Thyroid gland (tissue), 4 donors: ENCODE data around the gene PMS1. TPM values are rescaled to one million over a fixed set of nuclear protein-coding genes. Genes with fewer than 3 reads are reported as not detected.
"Not testable (repeated sequence)": the region's sequence is repeated elsewhere in the genome, so short reads cannot be mapped to it uniquely, and the experiment has no call there.

Experiments
- DNase-seq, 2 donors: peaks; one replicate each; pipeline ENCODE4 v3.0.0-alpha.2; 2019
- H3K27ac ChIP-seq, 3 donors: fragments of 200-600 bp; sonication (generic); 1 replicate in 2 of 3; 2 replicates in 1 of 3; pipeline ENCODE4 v1.5.1; 2016 to 2019; ENCODE audit warnings: mild to moderate bottlenecking in 1 of 3, moderate library complexity in 1 of 3
- H3K27me3 ChIP-seq: fragments of 200-600 bp; sonication (generic); one replicate; pipeline ENCODE4 v1.5.1; 2019
- H3K36me3 ChIP-seq, 2 donors: fragments of 200-600 bp; sonication (generic); one replicate each; pipeline ENCODE4 v1.5.1; 2016 to 2019
- H3K4me1 ChIP-seq, 2 donors: fragments of 200-600 bp; sonication (generic); one replicate each; pipeline ENCODE4 v1.5.1; 2017 to 2019
- H3K4me3 ChIP-seq, 3 donors: fragments of 200-600 bp; sonication (generic); replicated peaks in 1 of 3; 1 replicate in 2 of 3; 2 replicates in 1 of 3; pipeline ENCODE4 v1.5.1; 2016; ENCODE audit warnings: mild to moderate bottlenecking in 1 of 3
- H3K9me3 ChIP-seq: fragments of 200-600 bp; sonication (generic); one replicate; pipeline ENCODE4 v1.5.1; 2017
- POLR2A ChIP-seq, 2 donors: fragments of 450-650 bp; IDR thresholded peaks; one replicate each; pipeline ENCODE4 v1.6.1; 2017; ENCODE audit warnings: antibody characterized with exemption in 2 of 2, mild to moderate bottlenecking in 2 of 2, moderate library complexity in 1 of 2
- WGBS, 2 donors: methylation state at CpG; one replicate each; pipeline ENCODE4 v1.1.5; 2017; 5-methylcytosine and 5-hydroxymethylcytosine counted together
- intact Hi-C: fragments of 100-400 bp; cut with DNase I; formaldehyde crosslinking; loops from one replicate; pipeline ENCODE4 v1.15.1; 2023
- total RNA-seq, 4 donors: library from RNA; depleted of rRNA; stranded (reverse); fragments of >200 nt; gene quantifications; one replicate each; pipeline ENCODE4 v1.2.3, GENCODE V29; 2016
- TF ChIP-seq, protein P1 (sequence below), 6 experiments: fragments of 200-600 bp in 3 of 6; fragments of 450-650 bp in 3 of 6; sonication (generic) in 3 of 6; IDR thresholded peaks; one replicate each; pipeline ENCODE4 v1.5.1; 2016 to 2019; ENCODE audit warnings: antibody characterized with exemption in 6 of 6, mild to moderate bottlenecking in 2 of 6, inconsistent platforms in 1 of 6, moderate library complexity in 1 of 6

Gene PMS1
- total RNA-seq, 4 donors from 2014 or later: 22.7 to 34.9 (median 28.1) TPM

DNA sequence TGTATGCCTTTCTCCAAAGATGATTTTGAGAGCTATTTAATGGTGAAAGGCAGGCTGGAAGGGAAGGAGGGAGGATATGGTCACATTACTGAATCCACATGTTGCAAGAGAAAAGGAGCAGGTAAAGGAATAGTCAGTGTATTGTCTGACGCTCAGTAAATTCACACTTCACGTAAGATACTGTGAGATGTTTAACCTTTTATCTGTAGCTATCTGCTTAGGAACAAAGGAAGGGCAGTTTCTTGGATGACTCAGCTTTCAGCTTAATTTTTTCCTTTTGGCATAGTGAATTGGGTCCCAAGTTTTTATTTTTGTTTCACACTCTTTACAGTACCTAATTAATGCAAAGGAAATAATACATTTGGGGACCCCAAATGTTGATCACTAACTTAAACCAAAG is 96.2 kb downstream of the PMS1 start:
- TF ChIP-seq POLR2A (IDR thresholded peaks at IDR 0.05): no peak
- TF ChIP-seq, protein P1, sequence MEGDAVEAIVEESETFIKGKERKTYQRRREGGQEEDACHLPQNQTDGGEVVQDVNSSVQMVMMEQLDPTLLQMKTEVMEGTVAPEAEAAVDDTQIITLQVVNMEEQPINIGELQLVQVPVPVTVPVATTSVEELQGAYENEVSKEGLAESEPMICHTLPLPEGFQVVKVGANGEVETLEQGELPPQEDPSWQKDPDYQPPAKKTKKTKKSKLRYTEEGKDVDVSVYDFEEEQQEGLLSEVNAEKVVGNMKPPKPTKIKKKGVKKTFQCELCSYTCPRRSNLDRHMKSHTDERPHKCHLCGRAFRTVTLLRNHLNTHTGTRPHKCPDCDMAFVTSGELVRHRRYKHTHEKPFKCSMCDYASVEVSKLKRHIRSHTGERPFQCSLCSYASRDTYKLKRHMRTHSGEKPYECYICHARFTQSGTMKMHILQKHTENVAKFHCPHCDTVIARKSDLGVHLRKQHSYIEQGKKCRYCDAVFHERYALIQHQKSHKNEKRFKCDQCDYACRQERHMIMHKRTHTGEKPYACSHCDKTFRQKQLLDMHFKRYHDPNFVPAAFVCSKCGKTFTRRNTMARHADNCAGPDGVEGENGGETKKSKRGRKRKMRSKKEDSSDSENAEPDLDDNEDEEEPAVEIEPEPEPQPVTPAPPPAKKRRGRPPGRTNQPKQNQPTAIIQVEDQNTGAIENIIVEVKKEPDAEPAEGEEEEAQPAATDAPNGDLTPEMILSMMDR (IDR thresholded peaks at IDR 0.05): no peak
- WGBS, 2 donors: 76 to 82% methylated on average over 2 of the region's 2 CpGs

DNA sequence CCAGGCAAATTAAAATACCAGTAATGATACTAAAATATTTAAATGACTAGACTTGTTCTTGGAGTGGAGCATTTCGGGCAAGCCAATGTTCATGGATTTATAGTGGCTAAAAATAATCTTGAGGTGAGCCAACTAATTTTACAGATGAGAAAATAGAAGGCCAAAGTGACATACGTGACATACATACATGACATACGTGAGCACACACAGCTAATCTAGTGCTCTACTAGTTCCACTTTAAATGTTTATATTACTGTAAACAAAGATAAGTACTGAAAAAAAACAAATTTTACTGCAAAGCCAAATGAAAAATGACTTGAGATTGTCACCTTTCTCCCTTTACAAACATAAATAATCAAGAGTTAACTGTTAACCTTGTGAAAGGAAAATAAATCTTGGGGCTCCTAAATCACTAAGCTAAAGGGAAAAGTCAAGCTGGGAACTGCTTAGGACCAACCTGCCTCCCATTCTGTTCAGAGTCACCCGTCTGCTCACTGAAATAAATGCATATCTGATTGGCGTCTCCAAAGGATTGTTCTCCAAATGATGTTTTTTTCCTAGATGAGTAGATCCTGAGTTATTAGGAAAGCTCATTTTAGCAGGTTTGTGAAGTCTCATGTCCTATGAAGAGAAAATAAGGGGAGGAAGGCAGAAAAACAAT is 96.7 kb downstream of the PMS1 start:
- 75 to 76% methylated on average over 5 of the region's 5 CpGs for WGBS, 2 donors
- no peak overlapping the region for H3K27ac ChIP-seq
- H3K4me3 ChIP-seq: no peak overlapping the region
- no peaks in the 10 kb centered on the region for H3K36me3 ChIP-seq
- intact Hi-C loops: no loop called here
- TF ChIP-seq, protein P1 (IDR thresholded peaks at IDR 0.05): no peak
- TF ChIP-seq POLR2A (IDR thresholded peaks at IDR 0.05): no peak
- H3K4me1 ChIP-seq: no peaks in the 10 kb centered on the region
- no peaks in the 10 kb centered on the region for H3K9me3 ChIP-seq
- DNase-seq: no peak
- H3K27me3 ChIP-seq: no peaks in the 10 kb centered on the region

More for the DNA sequence above, 96.2 kb downstream of the PMS1 start:
- Histone ChIP-seq H3K9me3 (no peaks in the 10 kb centered on the region), H3K27ac (no peak overlapping the region), H3K36me3 (no peaks in the 10 kb centered on the region), H3K4me1 (no peaks in the 10 kb centered on the region), H3K27me3 (no peaks in the 10 kb centered on the region), H3K4me3 (no peak overlapping the region)
- DNase-seq: no peak
- intact Hi-C loops: no loop called here

DNA sequence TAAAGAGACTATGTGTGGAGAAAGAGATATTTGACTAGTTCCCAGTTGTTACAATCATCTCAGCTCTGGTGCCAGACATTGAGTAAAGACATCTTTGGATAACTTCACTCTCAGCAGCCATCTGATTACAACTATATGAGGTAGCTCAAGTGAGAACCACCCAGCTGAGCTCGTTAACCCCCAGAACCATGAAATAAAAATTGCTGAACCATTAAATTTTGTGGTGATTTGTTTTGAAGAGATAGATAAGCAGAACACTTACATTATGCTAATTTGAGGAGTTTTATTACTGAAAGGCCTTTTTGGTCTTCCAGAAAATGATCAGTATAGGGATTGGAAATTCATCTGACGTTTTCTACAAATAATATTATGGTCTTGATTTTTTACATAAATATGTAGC is 101.1 kb downstream of the PMS1 start:
- H3K27me3 ChIP-seq: no peaks in the 10 kb centered on the region
- no peak overlapping the region for H3K4me3 ChIP-seq
- H3K9me3 ChIP-seq: no peaks in the 10 kb centered on the region
- no peak overlapping the region for H3K27ac ChIP-seq
- no peaks in the 10 kb centered on the region for H3K36me3 ChIP-seq
- TF ChIP-seq POLR2A (IDR thresholded peaks at IDR 0.05): no peak
- TF ChIP-seq, protein P1 (IDR thresholded peaks at IDR 0.05): no peak
- WGBS, 2 donors: 74 to 79% methylated on average over 2 of the region's 2 CpGs
- intact Hi-C loops: no loop called here
- no peak for DNase-seq
- no peaks in the 10 kb centered on the region for H3K4me1 ChIP-seq

DNA sequence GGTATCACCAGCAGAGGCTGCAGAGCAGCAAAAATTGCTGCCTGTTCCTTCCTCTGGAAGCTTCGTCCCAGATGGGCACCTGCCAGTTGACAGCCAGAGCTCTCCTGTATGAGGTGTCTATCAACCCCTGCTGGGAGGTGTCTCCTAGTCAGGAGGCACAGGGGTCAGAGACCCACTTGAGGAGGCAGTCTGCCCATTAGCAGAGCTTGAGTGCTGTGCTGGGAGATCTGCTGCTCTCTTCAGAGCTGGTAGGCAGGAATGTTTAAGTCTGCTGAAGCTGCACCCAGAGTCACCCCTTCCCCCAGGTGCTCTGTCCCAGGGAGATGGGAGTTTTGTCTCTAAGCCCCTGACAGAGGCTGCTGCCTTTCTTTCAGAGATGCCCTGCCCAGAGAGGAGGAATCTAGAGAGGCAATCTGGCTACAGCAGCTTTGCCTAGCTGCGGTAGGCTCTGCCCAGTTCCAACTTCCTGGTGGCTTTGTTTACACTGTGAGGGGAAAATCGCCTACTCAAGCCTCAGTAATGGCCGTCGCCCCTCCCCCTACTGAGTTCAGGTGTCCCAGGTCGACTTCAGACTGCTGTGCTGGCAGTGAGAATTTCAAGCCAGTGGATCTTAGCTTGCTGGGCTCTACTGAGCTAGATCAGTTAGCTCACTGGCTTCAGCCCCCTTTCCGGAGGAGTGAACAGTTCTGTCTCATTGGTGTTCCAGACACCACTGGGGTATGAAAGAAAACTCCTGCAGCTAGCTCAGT is 108.5 kb downstream of the PMS1 start:
- H3K4me3 ChIP-seq, H3K36me3 ChIP-seq, H3K27me3 ChIP-seq, H3K27ac ChIP-seq, intact Hi-C loops, H3K4me1 ChIP-seq, H3K9me3 ChIP-seq, DNase-seq: not testable (repeated sequence)
- 73 to 74% methylated on average over 6 to 7 of the region's 7 CpGs for WGBS, 2 donors

DNA sequence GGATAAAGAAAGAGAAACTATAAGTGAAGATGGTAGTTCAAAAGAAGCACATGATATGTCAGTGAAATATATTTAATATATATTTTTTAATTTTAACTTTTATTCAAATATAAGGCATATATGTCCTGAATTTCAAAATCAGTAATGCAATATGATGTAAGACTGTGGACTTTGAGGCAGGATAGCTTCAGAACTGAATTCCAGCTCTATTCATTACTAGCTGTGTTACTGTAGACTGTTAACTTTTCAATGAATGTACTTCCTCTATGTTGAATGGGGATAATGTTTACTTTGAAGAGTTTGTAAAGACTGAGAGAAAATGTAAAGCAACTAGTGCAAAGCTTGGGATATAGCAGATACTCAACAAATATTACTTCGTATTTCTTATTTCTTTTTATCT is 112.6 kb downstream of the PMS1 start:
- WGBS, 2 donors: 83 to 84% methylated on average over 1 of the region's 1 CpG
- Histone ChIP-seq H3K4me3 (no peak overlapping the region), H3K36me3 (no peaks in the 10 kb centered on the region), H3K27me3 (no peaks in the 10 kb centered on the region), H3K9me3 (no peaks in the 10 kb centered on the region), H3K4me1 (no peaks in the 10 kb centered on the region), H3K27ac (no peak overlapping the region)
- intact Hi-C loops: no loop called here
- no peak for TF ChIP-seq POLR2A (IDR thresholded peaks at IDR 0.05)
- TF ChIP-seq, protein P1 (IDR thresholded peaks at IDR 0.05): no peak
- DNase-seq: no peak
